K562 (cell line): ENCODE results near the gene RAB43. TPM values are rescaled to one million over a fixed set of nuclear protein-coding genes. Genes with fewer than 3 reads are reported as not detected.

Experiments
- ARID2 ChIP-seq: fragments of 450-650 bp; IDR thresholded peaks from 2 replicates; pipeline ENCODE4 v1.6.1; 2017; ENCODE audit warnings: antibody characterized with exemption, mild to moderate bottlenecking
- CBX2 ChIP-seq: fragments of 200-600 bp; sonication (generic); IDR thresholded peaks from one replicate; pipeline ENCODE4 v1.6.1; 2012; ENCODE audit warnings: mild to moderate bottlenecking, low read length, inconsistent platforms; ENCODE audit not compliant: insufficient read depth, poor library complexity, severe bottlenecking
- CHD2 ChIP-seq: IDR thresholded peaks from 2 replicates; pipeline ENCODE4 v1.6.1; 2011; ENCODE audit warnings: low read depth, low read length
- DLX4 ChIP-seq: fragments of 250-450 bp; sonication (Bioruptor Pico); IDR thresholded peaks from 2 replicates; pipeline ENCODE4 v1.6.1; 2021; ENCODE audit warnings: mild to moderate bottlenecking
- DMBX1 ChIP-seq: fragments of 250-450 bp; sonication (Bioruptor Pico); IDR thresholded peaks from 2 replicates; pipeline ENCODE4 v1.8.0; 2022; ENCODE audit warnings: inconsistent platforms, mild to moderate bottlenecking, moderate library complexity, borderline replicate concordance
- FOXK2 ChIP-seq, 2 experiments: fragments of 450-650 bp; IDR thresholded peaks in 1 of 2; conservative IDR thresholded peaks in 1 of 2; 2 replicates each; pipeline ENCODE4 v1.6.1; 2016; ENCODE audit warnings: low read depth in 2 of 2, mild to moderate bottlenecking in 1 of 2
- GABPB2 ChIP-seq: fragments of 250-450 bp; sonication (Bioruptor Pico); conservative IDR thresholded peaks from 2 replicates; pipeline ENCODE4 v1.5.1; 2021; ENCODE audit warnings: mild to moderate bottlenecking
- KDM1A ChIP-seq, 2 experiments: fragments of 450-650 bp; IDR thresholded peaks; 2 replicates each; pipeline ENCODE4 v1.6.1; 2016; ENCODE audit warnings: mild to moderate bottlenecking in 2 of 2
- KLF1 ChIP-seq: fragments of 450-650 bp; IDR thresholded peaks from 2 replicates; pipeline ENCODE4 v1.6.1; 2016; ENCODE audit warnings: missing genetic modification characterization, missing compliant biosample characterization
- MEIS2 ChIP-seq: fragments of 450-650 bp; IDR thresholded peaks from 2 replicates; pipeline ENCODE4 v1.6.1; 2014; ENCODE audit warnings: mild to moderate bottlenecking; ENCODE audit not compliant: partially characterized antibody
- NR4A1 ChIP-seq, 2 experiments: fragments of 250-450 bp in 1 of 2; fragments of 450-650 bp in 1 of 2; sonication (Bioruptor Pico) in 1 of 2; IDR thresholded peaks; 2 replicates each; pipeline versions ENCODE4 v1.4.0 to v1.6.1; 2016 to 2020; ENCODE audit warnings: mild to moderate bottlenecking in 2 of 2, missing compliant biosample characterization in 1 of 2, missing genetic modification characterization in 1 of 2, moderate library complexity in 1 of 2
- RB1 ChIP-seq: fragments of 450-650 bp; IDR thresholded peaks from 2 replicates; pipeline ENCODE4 v1.6.1; 2017; ENCODE audit warnings: low read depth, mild to moderate bottlenecking
- RBFOX2 ChIP-seq: fragments of 200-400 bp; formaldehyde crosslinking; IDR thresholded peaks from 2 replicates; pipeline ENCODE4 v1.6.1; 2017; ENCODE audit warnings: low read depth, mild to moderate bottlenecking, low read length, moderate library complexity
- SOX6 ChIP-seq: fragments of 450-650 bp; IDR thresholded peaks from 2 replicates; pipeline ENCODE4 v1.6.1; 2014; ENCODE audit warnings: mild to moderate bottlenecking
- SREBF1 ChIP-seq: fragments of 150-350 bp; IDR thresholded peaks from 2 replicates; pipeline ENCODE4 v1.6.1; 2014; ENCODE audit warnings: antibody characterized with exemption, low read depth, low read length, borderline replicate concordance
- TCF7L2 ChIP-seq: fragments of 150-350 bp; IDR thresholded peaks from 2 replicates; pipeline ENCODE4 v1.6.1; 2016; ENCODE audit warnings: low read depth, mild to moderate bottlenecking, low read length, moderate library complexity
- TFAM ChIP-seq: fragments of 250-450 bp; sonication (Bioruptor Pico); conservative IDR thresholded peaks from 2 replicates; pipeline ENCODE4 v1.5.0; 2021; ENCODE audit warnings: mild to moderate bottlenecking, moderate library complexity
- THRA ChIP-seq: fragments of 450-650 bp; IDR thresholded peaks from 2 replicates; pipeline ENCODE4 v1.6.1; 2017; ENCODE audit warnings: mild to moderate bottlenecking, moderate library complexity
- ZBTB34 ChIP-seq: fragments of 250-450 bp; sonication (Bioruptor Pico); IDR thresholded peaks from 2 replicates; pipeline ENCODE4 v1.8.0; 2021; ENCODE audit warnings: mild to moderate bottlenecking, moderate library complexity
- ZNF224 ChIP-seq: sonication (generic); formaldehyde crosslinking; IDR thresholded peaks from 2 replicates; pipeline ENCODE4 v1.8.0; 2022; ENCODE audit warnings: mild to moderate bottlenecking, missing genetic modification reagents
- ZNF232 ChIP-seq: sonication (generic); formaldehyde crosslinking; IDR thresholded peaks from 2 replicates; pipeline ENCODE4 v1.8.0; 2022; ENCODE audit warnings: mild to moderate bottlenecking, missing genetic modification reagents
- ZNF384 ChIP-seq: IDR thresholded peaks from 2 replicates; pipeline ENCODE4 v1.6.1; 2012; ENCODE audit warnings: low read depth, low read length, improper control_type of control experiment
- ZNF764 ChIP-seq: fragments of 250-450 bp; sonication (Bioruptor Pico); IDR thresholded peaks from 2 replicates; pipeline ENCODE4 v1.4.0; 2020; ENCODE audit warnings: low read depth, mild to moderate bottlenecking, moderate library complexity
- ZNF766 ChIP-seq: fragments of 200-800 bp; sonication (Bioruptor generic); conservative IDR thresholded peaks from 2 replicates; pipeline ENCODE4 v1.6.1; 2016; ENCODE audit warnings: missing genetic modification characterization, missing compliant biosample characterization
- ZNF830 ChIP-seq: fragments of 250-450 bp; sonication (Bioruptor Pico); IDR thresholded peaks from 2 replicates; pipeline ENCODE4 v1.5.0; 2021; ENCODE audit warnings: mild to moderate bottlenecking
- polyA plus RNA-seq, 8 experiments: library from polyadenylated mRNA; depleted of rRNA in 4 of 8; stranded (reverse) in 5 of 8; unstranded in 3 of 8; fragments of >200 nt; fragmentation: Nextera tagmentation in 2 of 8; fragmentation: Illumina TruSeq in 1 of 8; extraction: Ambion mirVana in 2 of 8; extraction: Trizol in 1 of 8; gene quantifications; 2 replicates each; pipeline versions ENCODE4 v1.2.1 to v1.2.3, GENCODE V29; 2011 to 2014; ENCODE audit warnings: inconsistent platforms in 1 of 8, missing spikeins in 1 of 8
- total RNA-seq, 7 experiments: library from RNA; depleted of rRNA in 6 of 7; stranded (reverse); fragments of >200 nt in 6 of 7; fragmentation: Illumina TruSeq in 2 of 7; extraction: Trizol in 2 of 7; gene quantifications; 2 replicates each; pipeline versions ENCODE4 v1.2.1 to v1.2.3, GENCODE V29; 2011 to 2021; ENCODE audit warnings: low replicate concordance in 1 of 7

The RAB43 gene
- total and polyA plus RNA-seq, 9 of the 15 experiments (the other 6 are each of a cell fraction or from before 2014, with no cell fraction given): 0.04 to 6.8 (median 1.7) TPM; not detected in 2

GRCh38 chr3:129054605-129055104 is 66.9 kb downstream of the RAB43 start (continued):
- TF ChIP-seq TCF7L2 (no peak), ZNF232 (CRISPR knock-in tag) (no peak), ZNF224 (no peak), SOX6 (peak; percentile 96), FOXK2 (conservative IDR thresholded peaks at IDR 0.05 in 1 of 2, IDR thresholded peaks at IDR 0.05 in 1 of 2; ENCODE audit: low read depth in 2 of 2) (peak; percentile 79 to 86), RBFOX2 (no peak), ZNF766 (CRISPR knock-in tag) (no peak), ZNF830 (no peak), ZNF384 (no peak), RB1 (0 out of 2 replicates have a peak, but pooled peaks have one; percentile 12), SREBF1 (no peak), TFAM (CRISPR knock-in tag) (no peak), CBX2 (no peak), KDM1A (IDR thresholded peaks at IDR 0.05) (peak; percentile 96 to 97), KLF1 (tag) (no peak), NR4A1 (CRISPR knock-in tag; IDR thresholded peaks at IDR 0.05) (no peak), NR4A1 (tag; IDR thresholded peaks at IDR 0.05) (peak; percentile 83; the same call in 1 of the 2 replicates), ZBTB34 (CRISPR knock-in tag) (no peak), ARID2 (no peak), GABPB2 (CRISPR knock-in tag) (no peak), MEIS2 (peak; percentile 36), CHD2 (no peak; the same call in 1 of the 2 replicates), DLX4 (no peak), THRA (no peak; the same call in 1 of the 2 replicates), ZNF764 (CRISPR knock-in tag) (no peak), DMBX1 (CRISPR knock-in tag) (peak; percentile 66; the same call in 1 of the 2 replicates)
